IPS-20b (cell line): ENCODE measurements around the gene CORIN.
"Not testable (repeated sequence)": the region's sequence is repeated elsewhere in the genome, so short reads cannot be mapped to it uniquely, and the experiment has no call there.

Experiments used
- H3K27ac ChIP-seq: one replicate; pipeline ENCODE4 v1.5.1; 2013; ENCODE audit warnings: low read length
- H3K27me3 ChIP-seq: 2 replicates; pipeline ENCODE4 v1.6.1; 2013; ENCODE audit warnings: mild to moderate bottlenecking, low read length, inconsistent platforms; ENCODE audit not compliant: insufficient read depth
- H3K36me3 ChIP-seq: 2 replicates; pipeline ENCODE4 v1.6.1; 2013; ENCODE audit warnings: low read depth, mild to moderate bottlenecking, inconsistent platforms, low read length, moderate library complexity; ENCODE audit not compliant: insufficient read depth
- H3K4me1 ChIP-seq: 2 replicates; pipeline ENCODE4 v1.6.1; 2013; ENCODE audit warnings: mild to moderate bottlenecking, control low read depth, inconsistent platforms, low read length, moderate library complexity; ENCODE audit not compliant: insufficient read depth
- H3K4me3 ChIP-seq: 2 replicates; pipeline ENCODE4 v1.5.1; 2013; ENCODE audit warnings: mild to moderate bottlenecking, low read length, inconsistent platforms
- H3K9ac ChIP-seq: 2 replicates; pipeline ENCODE4 v1.6.1; 2013; ENCODE audit warnings: low read depth, mild to moderate bottlenecking, inconsistent platforms, low read length, moderate library complexity
- H3K9me3 ChIP-seq: 2 replicates; pipeline ENCODE4 v1.6.1; 2013; ENCODE audit warnings: mild to moderate bottlenecking, low read depth, low read length, inconsistent platforms; ENCODE audit not compliant: insufficient read depth

Gene CORIN

GRCh38 chr4:47577779-47578553 is 259.9 kb downstream of the CORIN start:
- no peak overlapping the region for H3K9ac ChIP-seq
- H3K4me3 ChIP-seq, result no peak overlapping the region
- no peaks in the 10 kb centered on the region for H3K4me1 ChIP-seq
- H3K36me3 ChIP-seq, result no peaks in the 10 kb centered on the region
- H3K27me3 ChIP-seq, result no peaks in the 10 kb centered on the region
- H3K27ac ChIP-seq, result no peak overlapping the region
- H3K9me3 ChIP-seq, result no peaks in the 10 kb centered on the region

DNA sequence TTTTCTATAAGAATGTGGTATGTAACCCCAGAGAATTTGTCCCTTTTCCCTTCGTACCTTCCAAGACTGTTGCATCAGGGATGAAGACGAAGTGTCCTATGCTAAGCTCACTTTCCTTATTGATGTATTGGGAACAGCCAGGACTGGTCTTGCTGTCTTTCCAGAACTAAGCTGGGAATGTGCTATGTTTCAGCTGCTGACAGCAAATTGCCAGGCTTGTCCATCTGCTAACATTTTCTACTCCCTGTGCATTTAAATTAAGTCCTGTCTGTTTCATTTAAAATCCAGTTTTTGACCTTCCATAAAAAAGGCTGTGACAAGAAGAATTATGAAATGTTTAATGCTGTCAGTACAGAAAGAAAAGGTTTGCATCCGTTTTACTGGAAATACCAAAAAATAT is 264.9 kb downstream of the CORIN start:
- Histone ChIP-seq H3K4me1 (no peaks in the 10 kb centered on the region), H3K4me3 (no peak overlapping the region), H3K36me3 (no peaks in the 10 kb centered on the region), H3K27ac (no peak overlapping the region), H3K27me3 (no peaks in the 10 kb centered on the region), H3K9ac (no peak overlapping the region), H3K9me3 (no peaks in the 10 kb centered on the region)

- Histone ChIP-seq H3K9me3 (no peaks in the 10 kb centered on the region), H3K4me1 (no peaks in the 10 kb centered on the region), H3K4me3 (no peak overlapping the region), H3K27me3 (no peaks in the 10 kb centered on the region), H3K27ac (no peak overlapping the region), H3K9ac (no peak overlapping the region), H3K36me3 (no peaks in the 10 kb centered on the region)
Measured at GRCh38 chr4:47570816-47571215, 267.1 kb downstream of the CORIN start.

GRCh38 chr4:47567511-47567910 is 270.4 kb downstream of the CORIN start:
- H3K4me1 ChIP-seq, result no peaks in the 10 kb centered on the region
- no peaks in the 10 kb centered on the region for H3K27me3 ChIP-seq
- no peaks in the 10 kb centered on the region for H3K36me3 ChIP-seq

GRCh38 chr4:47566969-47567368 is 270.9 kb downstream of the CORIN start:
- Histone ChIP-seq H3K4me1 (no peaks in the 10 kb centered on the region), H3K27me3 (no peaks in the 10 kb centered on the region), H3K27ac (no peak overlapping the region), H3K9me3 (no peaks in the 10 kb centered on the region), H3K9ac (no peak overlapping the region), H3K36me3 (no peaks in the 10 kb centered on the region), H3K4me3 (no peak overlapping the region)

More at GRCh38 chr4:47567511-47567910, 270.4 kb downstream of the CORIN start:
- Histone ChIP-seq H3K27ac (no peak overlapping the region), H3K9me3 (no peaks in the 10 kb centered on the region), H3K4me3 (no peak overlapping the region), H3K9ac (no peak overlapping the region)

- Histone ChIP-seq H3K27ac (no peak overlapping the region), H3K36me3 (no peaks in the 10 kb centered on the region), H3K9me3 (no peaks in the 10 kb centered on the region), H3K4me1 (no peaks in the 10 kb centered on the region), H3K4me3 (no peak overlapping the region), H3K27me3 (no peaks in the 10 kb centered on the region), H3K9ac (no peak overlapping the region)
Measured at GRCh38 chr4:47566566-47566965, 271.3 kb downstream of the CORIN start.

DNA sequence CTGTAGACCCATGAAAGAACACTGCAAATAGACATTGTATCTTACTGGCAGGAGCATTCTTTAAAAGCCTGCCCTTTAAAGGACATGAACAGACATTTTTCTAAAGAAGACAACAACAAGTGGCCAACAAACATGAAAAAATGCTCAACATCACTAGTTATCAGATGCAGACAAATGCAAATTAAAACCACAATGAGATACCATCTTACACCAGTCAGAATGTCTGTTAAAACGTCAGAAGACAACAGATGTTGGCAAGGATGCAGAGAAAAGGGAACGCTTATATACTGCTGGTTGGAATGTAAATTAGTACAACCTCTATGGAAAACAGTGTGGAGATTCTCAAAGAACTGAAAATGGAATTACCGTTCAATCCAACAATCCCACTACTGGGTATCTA is 275.6 kb downstream of the CORIN start:
- Histone ChIP-seq H3K27ac (no peak overlapping the region), H3K36me3 (no peaks in the 10 kb centered on the region), H3K4me1 (no peaks in the 10 kb centered on the region), H3K9ac (no peak overlapping the region), H3K4me3 (no peak overlapping the region), H3K27me3 (no peaks in the 10 kb centered on the region), H3K9me3 (no peaks in the 10 kb centered on the region)

DNA sequence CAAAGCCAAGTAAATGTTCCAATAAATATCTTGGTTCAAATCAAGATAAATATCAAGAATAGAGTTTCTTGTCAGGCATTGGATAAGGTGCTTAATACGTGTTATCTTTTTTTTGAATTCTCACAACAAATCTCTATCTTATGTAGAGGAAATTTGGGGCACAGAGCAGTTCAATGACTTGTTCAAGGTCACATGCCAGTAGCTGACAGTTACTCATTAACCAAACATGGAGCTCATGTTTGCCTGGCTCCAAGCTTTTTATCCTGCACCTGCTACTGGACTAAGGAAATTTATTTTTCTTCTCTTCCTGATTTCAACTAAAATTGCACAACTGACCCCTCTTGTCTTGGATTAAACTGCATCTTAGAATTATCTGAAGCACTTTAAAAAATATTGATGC is 276.5 kb downstream of the CORIN start:
- H3K36me3 ChIP-seq, result no peaks in the 10 kb centered on the region
- H3K4me3 ChIP-seq, result no peak overlapping the region
- H3K9me3 ChIP-seq, result no peaks in the 10 kb centered on the region
- no peak overlapping the region for H3K27ac ChIP-seq
- no peaks in the 10 kb centered on the region for H3K27me3 ChIP-seq
- H3K9ac ChIP-seq, result no peak overlapping the region
- H3K4me1 ChIP-seq, result no peaks in the 10 kb centered on the region

DNA sequence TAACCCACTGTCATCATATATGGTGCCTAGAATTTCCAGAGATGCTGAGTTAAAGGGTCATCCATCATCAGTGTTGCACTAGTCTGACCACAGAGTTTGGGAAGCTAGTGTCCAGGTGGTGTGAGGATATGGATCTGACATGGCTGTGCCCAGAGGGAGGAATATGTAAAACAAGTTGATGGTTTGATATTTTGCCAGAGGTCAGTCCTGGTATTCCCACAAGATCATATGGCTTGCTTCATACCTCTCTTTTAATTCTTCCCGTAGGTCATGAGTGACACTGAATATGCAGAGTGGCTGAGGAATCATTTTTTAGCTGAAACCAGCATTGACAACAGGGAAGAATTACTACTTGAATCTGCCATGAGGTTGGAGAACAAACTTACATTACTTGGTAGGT is 277.2 kb downstream of the CORIN start:
- no peaks in the 10 kb centered on the region for H3K36me3 ChIP-seq
- no peaks in the 10 kb centered on the region for H3K4me1 ChIP-seq
- H3K27ac ChIP-seq, result no peak overlapping the region

GRCh38 chr4:47557255-47557654 is 280.6 kb downstream of the CORIN start:
- Histone ChIP-seq H3K4me1 (no peaks in the 10 kb centered on the region), H3K27me3 (no peaks in the 10 kb centered on the region), H3K9ac (no peak overlapping the region), H3K36me3 (no peaks in the 10 kb centered on the region), H3K9me3 (no peaks in the 10 kb centered on the region), H3K27ac (no peak overlapping the region), H3K4me3 (no peak overlapping the region)

More for the DNA sequence above, 277.2 kb downstream of the CORIN start:
- Histone ChIP-seq H3K27me3 (no peaks in the 10 kb centered on the region), H3K9me3 (no peaks in the 10 kb centered on the region), H3K4me3 (no peak overlapping the region), H3K9ac (no peak overlapping the region)

DNA sequence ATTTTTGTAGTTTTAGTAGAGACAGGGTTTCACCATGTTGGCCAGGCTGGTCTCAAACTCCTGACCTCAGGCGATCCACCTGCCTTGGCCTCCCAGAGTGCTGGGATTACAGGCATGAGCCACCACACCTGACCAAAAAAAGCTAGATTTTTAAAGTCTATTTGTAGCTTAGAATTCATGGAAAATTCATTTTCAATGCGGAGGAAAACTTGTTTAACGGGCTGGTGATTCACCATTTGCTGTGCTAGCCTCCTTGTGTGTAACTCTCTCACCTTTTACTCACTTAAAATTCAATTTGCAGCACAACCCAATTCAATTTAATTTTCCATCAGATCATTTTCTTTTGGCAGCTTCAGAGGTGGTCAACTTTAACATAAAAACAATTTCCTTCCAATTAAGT is 281.9 kb downstream of the CORIN start:
- not testable (repeated sequence) for H3K4me1 ChIP-seq, H3K4me3 ChIP-seq, H3K27ac ChIP-seq, H3K9me3 ChIP-seq, H3K36me3 ChIP-seq, H3K9ac ChIP-seq, H3K27me3 ChIP-seq

DNA sequence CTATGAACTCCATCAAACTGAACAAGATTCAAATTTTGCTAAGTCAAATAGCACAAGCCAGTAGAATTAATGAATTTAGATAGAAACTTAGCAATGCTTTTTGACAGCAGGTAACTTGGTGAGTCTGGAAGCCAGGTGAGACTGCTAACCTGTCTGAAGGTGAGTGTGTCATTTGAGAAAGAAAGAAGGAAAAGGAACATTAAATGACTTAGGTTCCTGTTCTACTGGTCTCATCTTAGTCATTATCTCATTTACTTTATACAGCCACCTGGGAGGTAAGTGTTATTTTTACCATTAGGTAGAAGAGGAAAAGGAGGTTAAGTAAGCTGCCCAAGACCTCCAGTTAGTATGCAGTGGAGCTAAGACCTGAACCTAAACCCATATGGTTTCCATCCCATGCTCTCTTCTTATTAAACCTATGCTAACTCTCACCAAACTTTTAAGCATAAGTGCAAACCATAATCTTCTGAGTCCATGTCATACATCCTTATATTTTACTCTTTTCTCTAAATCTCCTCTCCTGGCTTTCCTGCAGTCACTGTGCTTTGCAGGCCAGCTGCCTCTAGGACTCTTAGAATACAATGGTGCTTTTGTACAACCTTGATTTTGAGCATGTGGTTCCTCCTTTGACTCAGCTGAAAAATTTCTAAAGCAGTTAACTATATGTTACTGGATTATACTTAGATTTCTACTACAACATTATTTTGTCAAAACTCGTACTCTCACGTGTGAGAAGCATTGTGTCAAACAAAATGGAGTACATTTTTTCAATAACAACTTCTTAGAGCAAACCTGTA is 284.3 kb downstream of the CORIN start:
- no peaks in the 10 kb centered on the region for H3K36me3 ChIP-seq
- no peak overlapping the region for H3K9ac ChIP-seq
- H3K4me3 ChIP-seq, result no peak overlapping the region
- H3K4me1 ChIP-seq, result no peaks in the 10 kb centered on the region
- no peaks in the 10 kb centered on the region for H3K27me3 ChIP-seq
- no peaks in the 10 kb centered on the region for H3K9me3 ChIP-seq
- H3K27ac ChIP-seq, result no peak overlapping the region
